Right forelimb (tissue), 1 donor: Measurements from ENCODE around the gene BTBD9.
A peak's percentile ranks its signal among the peaks of the same experiment; 100 is the strongest.
"Not testable (repeated sequence)": the region's sequence is repeated elsewhere in the genome, so short reads cannot be mapped to it uniquely, and the experiment has no call there.

Experiments used
- DNase-seq: peaks from one replicate; pipeline ENCODE4 v3.0.0-alpha.2; 2018

The BTBD9 gene

GRCh38 chr6:38134704-38135088 is 505.0 kb downstream of the BTBD9 start:
- DNase-seq: no peak

GRCh38 chr6:38133932-38134703 is 505.6 kb downstream of the BTBD9 start:
- DNase-seq: no peak

GRCh38 chr6:38131527-38131965 is 508.2 kb downstream of the BTBD9 start:
- DNase-seq: peak; percentile 59

- DNase-seq: no peak
Measured at GRCh38 chr6:38127284-38127683, 512.4 kb downstream of the BTBD9 start.

GRCh38 chr6:38124224-38124926 is 515.4 kb downstream of the BTBD9 start:
- DNase-seq: not testable (repeated sequence)

- no peak for DNase-seq
Measured at GRCh38 chr6:38119516-38119915, 520.2 kb downstream of the BTBD9 start.

- no peak for DNase-seq
Measured at GRCh38 chr6:38118791-38119365, 520.9 kb downstream of the BTBD9 start.
